KMS-11 (cell line): Measurements from ENCODE around the gene PDZRN3.

Experiments used
- H2AFZ ChIP-seq: fragments of 200-600 bp; sonication (generic); 2 replicates; pipeline ENCODE4 v1.6.1; 2016; ENCODE audit warnings: antibody characterized with exemption, mixed run types, low read depth
- H3K27ac ChIP-seq: fragments of 200-600 bp; sonication (generic); 2 replicates; pipeline ENCODE4 v1.6.1; 2016; ENCODE audit warnings: mild to moderate bottlenecking, mixed run types
- H3K27me3 ChIP-seq: fragments of 200-600 bp; sonication (generic); 2 replicates; pipeline ENCODE4 v1.6.1; 2017; ENCODE audit warnings: mild to moderate bottlenecking, low read depth, mixed run types, moderate library complexity; ENCODE audit not compliant: insufficient read depth
- H3K36me3 ChIP-seq: fragments of 200-600 bp; sonication (generic); 2 replicates; pipeline ENCODE4 v1.6.1; 2017; ENCODE audit warnings: mild to moderate bottlenecking, mixed run types; ENCODE audit not compliant: insufficient read depth
- H3K4me1 ChIP-seq: fragments of 200-600 bp; sonication (generic); 2 replicates; pipeline ENCODE4 v1.6.1; 2016; ENCODE audit warnings: mild to moderate bottlenecking, low read depth, mixed run types; ENCODE audit not compliant: poor library complexity, severe bottlenecking
- H3K4me2 ChIP-seq: fragments of 200-600 bp; sonication (generic); 2 replicates; pipeline ENCODE4 v1.7.0; 2016; ENCODE audit warnings: mild to moderate bottlenecking, mixed run types
- H3K4me3 ChIP-seq: fragments of 200-600 bp; sonication (generic); IDR thresholded peaks from 2 replicates; pipeline ENCODE4 v1.6.1; 2017; ENCODE audit warnings: low read depth, low read length, mixed read lengths; ENCODE audit not compliant: insufficient read depth
- H3K79me2 ChIP-seq: fragments of 200-600 bp; sonication (generic); 2 replicates; pipeline ENCODE4 v1.6.1; 2016; ENCODE audit warnings: low read depth, mixed run types; ENCODE audit not compliant: insufficient read depth
- H3K9ac ChIP-seq: fragments of 200-600 bp; sonication (generic); 2 replicates; pipeline ENCODE4 v1.6.1; 2016; ENCODE audit warnings: mild to moderate bottlenecking, mixed run types
- H4K20me1 ChIP-seq: fragments of 200-600 bp; sonication (generic); 2 replicates; pipeline ENCODE4 v1.6.1; 2016; ENCODE audit warnings: mild to moderate bottlenecking, mixed run types; ENCODE audit not compliant: insufficient read depth
- CTCF ChIP-seq: fragments of 200-600 bp; sonication (generic); conservative IDR thresholded peaks from 2 replicates; pipeline ENCODE4 v1.6.1; 2017; ENCODE audit warnings: low read depth, mild to moderate bottlenecking, antibody characterized with exemption, low read length, moderate library complexity, mixed read lengths

Gene PDZRN3

GRCh38 chr3:73580343-73580742 is 44.4 kb downstream of the PDZRN3 start:
- Histone ChIP-seq H3K9ac (no peak overlapping the region), H3K4me1 (no peaks in the 10 kb centered on the region), H2AFZ (no peak overlapping the region), H3K27me3 (no peaks in the 10 kb centered on the region), H3K4me2 (no peak overlapping the region), H3K4me3 (no peak overlapping the region), H3K79me2 (no peaks in the 10 kb centered on the region), H3K36me3 (no peaks in the 10 kb centered on the region), H4K20me1 (no peaks in the 10 kb centered on the region), H3K27ac (no peak overlapping the region)
- no peak for TF ChIP-seq CTCF

GRCh38 chr3:73577704-73578103 is 47.0 kb downstream of the PDZRN3 start:
- H3K36me3 ChIP-seq = no peaks in the 10 kb centered on the region
- H3K9ac ChIP-seq = no peak overlapping the region

GRCh38 chr3:73576999-73577461 is 47.7 kb downstream of the PDZRN3 start:
- Histone ChIP-seq H3K4me2 (no peak overlapping the region), H3K27me3 (no peaks in the 10 kb centered on the region), H3K27ac (no peak overlapping the region)

More at GRCh38 chr3:73577704-73578103, 47.0 kb downstream of the PDZRN3 start:
- Histone ChIP-seq H3K79me2 (no peaks in the 10 kb centered on the region), H3K4me2 (no peak overlapping the region), H2AFZ (no peak overlapping the region), H3K4me1 (no peaks in the 10 kb centered on the region), H3K27ac (no peak overlapping the region), H3K27me3 (no peaks in the 10 kb centered on the region), H3K4me3 (no peak overlapping the region), H4K20me1 (no peaks in the 10 kb centered on the region)
- TF ChIP-seq CTCF = no peak

GRCh38 chr3:73575953-73576352 is 48.8 kb downstream of the PDZRN3 start:
- Histone ChIP-seq H3K4me2 (no peak overlapping the region), H3K27ac (no peak overlapping the region)

More at GRCh38 chr3:73576999-73577461, 47.7 kb downstream of the PDZRN3 start:
- Histone ChIP-seq H3K9ac (no peak overlapping the region), H3K4me3 (no peak overlapping the region), H3K4me1 (no peaks in the 10 kb centered on the region), H3K79me2 (no peaks in the 10 kb centered on the region), H4K20me1 (no peaks in the 10 kb centered on the region), H2AFZ (no peak overlapping the region), H3K36me3 (no peaks in the 10 kb centered on the region)
- TF ChIP-seq CTCF = no peak

More at GRCh38 chr3:73575953-73576352, 48.8 kb downstream of the PDZRN3 start:
- Histone ChIP-seq H4K20me1 (no peaks in the 10 kb centered on the region), H3K4me1 (no peaks in the 10 kb centered on the region), H3K4me3 (no peak overlapping the region), H3K9ac (no peak overlapping the region), H3K79me2 (no peaks in the 10 kb centered on the region), H3K36me3 (no peaks in the 10 kb centered on the region), H3K27me3 (no peaks in the 10 kb centered on the region), H2AFZ (no peak overlapping the region)
- no peak for TF ChIP-seq CTCF
